Common myeloid progenitor, CD34-positive (primary cell): ENCODE data around the gene USP8.
"Not testable (repeated sequence)": the region's sequence is repeated elsewhere in the genome, so short reads cannot be mapped to it uniquely, and the experiment has no call there.

Experiments used
- CTCF ChIA-PET: fragments of 350-600 bp; sonication (Branson Sonifier 250); formaldehyde crosslinking; loops from one replicate; lab custom pipeline; 2021; ENCODE audit warnings: antibody characterized with exemption; lab: Charles Lee
- POLR2A ChIA-PET: fragments of 350-600 bp; sonication (Branson Sonifier 250); formaldehyde crosslinking; loops from one replicate; lab custom pipeline; 2021; ENCODE audit warnings: antibody characterized with exemption; lab: Charles Lee
- DNase-seq, 3 donors: peaks; one replicate each; pipeline versions ENCODE4 v3.0.0 to v3.0.0-alpha.2; 2013
- H3K27ac ChIP-seq, 2 experiments: 1 replicate in 1 of 2; 2 replicates in 1 of 2; pipeline ENCODE4 v1.7.0; 2013; ENCODE audit warnings: inconsistent platforms in 2 of 2, low read length in 2 of 2, mild to moderate bottlenecking in 2 of 2, low read depth in 1 of 2, moderate library complexity in 1 of 2; ENCODE audit not compliant: severe bottlenecking in 2 of 2, insufficient read depth in 1 of 2, poor library complexity in 1 of 2
- H3K27me3 ChIP-seq, 5 experiments: replicated peaks in 2 of 5; 1 replicate in 3 of 5; 2 replicates in 2 of 5; pipeline versions ENCODE4 v1.6.1 to v1.7.0; 2013; ENCODE audit warnings: low read length in 4 of 5, mild to moderate bottlenecking in 2 of 5, moderate library complexity in 2 of 5, inconsistent platforms in 1 of 5; ENCODE audit not compliant: insufficient read depth in 5 of 5, control insufficient read depth in 4 of 5
- H3K36me3 ChIP-seq, 4 experiments: 1 replicate in 2 of 4; 2 replicates in 2 of 4; pipeline versions ENCODE4 v1.6.1 to v1.7.0; 2013; ENCODE audit warnings: low read length in 3 of 4, control low read depth in 1 of 4, mild to moderate bottlenecking in 1 of 4; ENCODE audit not compliant: control insufficient read depth in 4 of 4, insufficient read depth in 4 of 4
- H3K4me1 ChIP-seq, 4 experiments: 1 replicate in 3 of 4; 2 replicates in 1 of 4; pipeline versions ENCODE4 v1.6.1 to v1.7.1; 2013; ENCODE audit warnings: low read length in 3 of 4, mild to moderate bottlenecking in 3 of 4, control low read depth in 1 of 4, inconsistent platforms in 1 of 4, moderate library complexity in 1 of 4; ENCODE audit not compliant: control insufficient read depth in 4 of 4, insufficient read depth in 4 of 4; ENCODE audit errors: control extremely low read depth in 1 of 4
- H3K4me3 ChIP-seq, 7 experiments: 1 replicate in 4 of 7; 2 replicates in 3 of 7; pipeline versions ENCODE4 v1.5.1 to v1.7.0; 2013; ENCODE audit warnings: mild to moderate bottlenecking in 7 of 7, low read length in 6 of 7, moderate library complexity in 6 of 7, inconsistent platforms in 2 of 7, low read depth in 2 of 7, control low read depth in 1 of 7; ENCODE audit not compliant: insufficient read depth in 4 of 7, control insufficient read depth in 1 of 7; ENCODE audit errors: extremely low read depth in 1 of 7
- H3K9me3 ChIP-seq, 5 experiments: 1 replicate in 4 of 5; 2 replicates in 1 of 5; pipeline versions ENCODE4 v1.6.1 to v1.7.1; 2013; ENCODE audit warnings: low read length in 4 of 5, mild to moderate bottlenecking in 2 of 5, inconsistent platforms in 1 of 5, low read depth in 1 of 5, moderate library complexity in 1 of 5; ENCODE audit not compliant: control insufficient read depth in 4 of 5, insufficient read depth in 2 of 5; ENCODE audit errors: control extremely low read depth in 1 of 5
- WGBS: methylation state at CpG from one replicate; pipeline ENCODE4 v1.1.5; 2013; ENCODE audit not compliant: insufficient coverage; 5-methylcytosine and 5-hydroxymethylcytosine counted together

The USP8 gene

GRCh38 chr15:50500352-50500751, 76.1 kb downstream of the USP8 start:
- Histone ChIP-seq H3K4me1 (peaks cover 0 to 7% (median 2%) of the 10 kb centered on the region in 4 experiments), H3K27ac (peak overlapping the region in 1 of 2 experiments; percentile 54), H3K27me3 (no peaks in the 10 kb centered on the region), H3K9me3 (no peaks in the 10 kb centered on the region), H3K4me3 (peak overlapping the region in 1 of 7 experiments; percentile 33), H3K36me3 (peaks cover 8 to 50% (median 28%) of the 10 kb centered on the region in 4 experiments)
- DNase-seq, result peak; percentile 1 to 39 (median 28)
- CTCF ChIA-PET, result interaction anchor here (1.0 kb wide), 1 partner anchor 9 kb away, joined by 3 read pairs; no protein-coding TSS in a partner anchor
- 5% methylated on average over 2 of the region's 3 CpGs for WGBS
- POLR2A ChIA-PET, result interaction anchor here (0.5 to 0.6 kb wide), 2 partner anchors 16 to 46 kb away, joined by 3 read pairs; no protein-coding TSS in a partner anchor

GRCh38 chr15:50501815-50502214, 77.6 kb downstream of the USP8 start:
- Histone ChIP-seq H3K4me3 (no peak overlapping the region), H3K27ac (no peak overlapping the region), H3K27me3 (no peaks in the 10 kb centered on the region), H3K36me3 (peaks cover 5 to 38% (median 22%) of the 10 kb centered on the region in 4 experiments), H3K4me1 (peaks cover 0 to 7% (median 2%) of the 10 kb centered on the region in 4 experiments), H3K9me3 (no peaks in the 10 kb centered on the region)
- no peak for DNase-seq
- 100% methylated on average over 1 of the region's 4 CpGs for WGBS
- ChIA-PET POLR2A (no interaction called here), CTCF (no interaction called here)

GRCh38 chr15:50503144-50503543, 78.9 kb downstream of the USP8 start:
- POLR2A ChIA-PET, result no interaction called here
- H3K4me3 ChIP-seq, result no peak overlapping the region
- H3K4me1 ChIP-seq, result peaks cover 0 to 7% (median 2%) of the 10 kb centered on the region in 4 experiments
- WGBS, result 90% methylated on average over 2 of the region's 7 CpGs
- no peak for DNase-seq
- H3K36me3 ChIP-seq, result peaks cover 0 to 29% (median 14%) of the 10 kb centered on the region in 4 experiments
- CTCF ChIA-PET, result no interaction called here
- H3K27me3 ChIP-seq, result no peaks in the 10 kb centered on the region
- no peak overlapping the region for H3K27ac ChIP-seq
- H3K9me3 ChIP-seq, result no peaks in the 10 kb centered on the region

GRCh38 chr15:50505656-50506055, 81.5 kb downstream of the USP8 start:
- 100% methylated on average over 2 of the region's 2 CpGs for WGBS
- peaks cover 0 to 16% (median 5%) of the 10 kb centered on the region in 4 experiments for H3K36me3 ChIP-seq
- CTCF ChIA-PET, H3K9me3 ChIP-seq, H3K4me3 ChIP-seq, H3K27ac ChIP-seq, H3K4me1 ChIP-seq, DNase-seq, H3K27me3 ChIP-seq: not testable (repeated sequence)
- POLR2A ChIA-PET, result interaction anchor here (0.7 kb wide), 1 partner anchor 1691 kb away, joined by 3 read pairs; no protein-coding TSS in a partner anchor

DNA sequence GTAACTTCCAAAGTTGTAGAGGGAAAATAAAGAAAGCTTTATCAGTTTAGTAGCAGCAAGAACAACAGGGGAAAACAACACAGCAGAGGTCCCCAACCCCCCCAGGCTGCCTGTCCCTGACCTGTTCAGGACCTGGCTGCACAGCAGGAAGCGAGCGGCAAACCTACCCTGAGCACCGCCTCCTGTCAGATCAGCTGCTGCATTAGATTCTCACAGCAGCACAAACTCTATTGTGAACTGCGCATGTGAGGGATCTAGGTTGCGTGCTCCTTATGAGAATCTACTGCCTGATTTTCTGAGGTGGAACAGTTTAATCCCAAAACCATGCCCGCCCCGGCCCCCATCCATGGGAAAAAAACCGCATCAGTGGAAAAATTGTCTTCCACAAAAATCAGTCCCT, 81.9 kb downstream of the USP8 start:
- Histone ChIP-seq H3K27me3 (no peaks in the 10 kb centered on the region), H3K9me3 (no peaks in the 10 kb centered on the region), H3K4me1 (no peaks in the 10 kb centered on the region), H3K36me3 (peaks cover 0 to 15% (median 5%) of the 10 kb centered on the region in 4 experiments), H3K4me3 (no peak overlapping the region), H3K27ac (no peak overlapping the region)
- WGBS, result 93% methylated on average over 7 of the region's 8 CpGs
- ChIA-PET POLR2A (interaction anchor here (0.7 kb wide), 1 partner anchor 1692 kb away, joined by 3 read pairs; no protein-coding TSS in a partner anchor), CTCF (no interaction called here)
- no peak for DNase-seq

DNA sequence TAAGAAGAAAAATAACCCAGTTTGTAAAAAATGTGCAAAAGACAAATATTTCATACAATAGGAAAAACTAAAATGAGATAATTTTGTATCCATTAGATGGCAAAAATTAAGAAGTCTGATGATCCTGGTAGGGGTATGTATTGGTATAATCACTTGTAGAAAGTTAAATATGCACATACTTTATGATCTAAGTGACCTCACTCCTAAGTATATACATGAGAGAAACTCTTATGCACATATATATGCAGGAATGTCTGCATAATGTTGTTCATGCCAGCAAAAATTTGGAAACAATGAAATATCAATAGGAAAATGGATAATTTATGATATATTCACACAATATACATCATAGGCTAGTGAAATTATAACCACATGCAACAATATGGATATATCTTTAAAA, 88.8 kb downstream of the USP8 start:
- Histone ChIP-seq H3K27me3 (no peaks in the 10 kb centered on the region), H3K27ac (no peak overlapping the region), H3K36me3 (no peaks in the 10 kb centered on the region), H3K9me3 (peaks cover 0 to 3% (median 0%) of the 10 kb centered on the region in 5 experiments), H3K4me1 (no peaks in the 10 kb centered on the region), H3K4me3 (no peak overlapping the region)
- CTCF ChIA-PET, result no interaction called here
- DNase-seq, result no peak
- POLR2A ChIA-PET, result no interaction called here

GRCh38 chr15:50519740-50520425, 95.7 kb downstream of the USP8 start:
- no peaks in the 10 kb centered on the region for H3K36me3 ChIP-seq
- peaks cover 0 to 3% (median 0%) of the 10 kb centered on the region in 5 experiments for H3K9me3 ChIP-seq
- DNase-seq, result no peak
- CTCF ChIA-PET, result no interaction called here
- WGBS, result 98% methylated on average over 5 of the region's 7 CpGs
- no peaks in the 10 kb centered on the region for H3K27me3 ChIP-seq
- no peaks in the 10 kb centered on the region for H3K4me1 ChIP-seq
- no peak overlapping the region for H3K4me3 ChIP-seq
- POLR2A ChIA-PET, result no interaction called here
- no peak overlapping the region for H3K27ac ChIP-seq
